SK-N-SH (cell line): Measurements from ENCODE around the gene TUFM. TPM values are rescaled to one million over a fixed set of nuclear protein-coding genes. Genes with fewer than 3 reads are reported as not detected.

ENCODE experiments used
- CTCF ChIA-PET: fragments of 300-600, 350-600 bp; formaldehyde crosslinking; extraction: SDS; loops from one replicate; lab custom pipeline; 2021; lab: Yijun Ruan, JAX
- POLR2A ChIA-PET: fragments of 350-600 bp; sonication (Branson Sonifier 250); formaldehyde crosslinking; extraction: SDS; loops from one replicate; lab custom pipeline; 2020; ENCODE audit warnings: antibody characterized with exemption, inconsistent platforms; lab: Yijun Ruan, JAX
- DNase-seq: peaks from one replicate; pipeline ENCODE4 v3.0.0; 2012
- H2AFZ ChIP-seq: fragments of 200-600 bp; sonication (generic); 2 replicates; pipeline ENCODE4 v1.8.1; 2016; ENCODE audit warnings: antibody characterized with exemption, mild to moderate bottlenecking, low read depth
- H3F3A ChIP-seq: fragments of 200-600 bp; sonication (generic); replicated peaks from 2 replicates; pipeline ENCODE3; 2016; ENCODE audit warnings: antibody characterized with exemption, mild to moderate bottlenecking; ENCODE audit not compliant: insufficient read depth
- H3K27ac ChIP-seq, 2 experiments: fragments of 200-500 bp in 1 of 2; fragments of 200-600 bp in 1 of 2; sonication (Bioruptor generic) in 1 of 2; sonication (generic), shearing (Covaris generic) in 1 of 2; 2 replicates each; pipeline versions ENCODE4 v1.5.1 to v1.6.1; 2014 to 2016; ENCODE audit warnings: low read depth in 2 of 2, inconsistent platforms in 1 of 2, low read length in 1 of 2, mild to moderate bottlenecking in 1 of 2, mixed read lengths in 1 of 2
- H3K27me3 ChIP-seq: fragments of 200-600 bp; sonication (generic), shearing (Covaris generic); 2 replicates; pipeline ENCODE4 v1.6.1; 2016; ENCODE audit warnings: mixed run types; ENCODE audit not compliant: insufficient read depth
- H3K36me3 ChIP-seq, 2 experiments: fragments of 200-500 bp in 1 of 2; fragments of 200-600 bp in 1 of 2; sonication (Bioruptor generic) in 1 of 2; sonication (generic) in 1 of 2; replicated peaks in 1 of 2; 2 replicates each; pipeline versions ENCODE3 to v1.5.1; 2014 to 2016; ENCODE audit warnings: low read length in 1 of 2, mild to moderate bottlenecking in 1 of 2; ENCODE audit not compliant: insufficient read depth in 2 of 2, control insufficient read depth in 1 of 2
- H3K4me1 ChIP-seq, 2 experiments: fragments of 200-500 bp in 1 of 2; fragments of 200-600 bp in 1 of 2; sonication (Bioruptor generic) in 1 of 2; sonication (generic), shearing (Covaris generic) in 1 of 2; 2 replicates each; pipeline versions ENCODE4 v1.5.1 to v1.6.1; 2014 to 2016; ENCODE audit warnings: low read depth in 1 of 2, low read length in 1 of 2, mixed run types in 1 of 2; ENCODE audit not compliant: insufficient read depth in 2 of 2, control insufficient read depth in 1 of 2
- H3K4me2 ChIP-seq: fragments of 200-600 bp; sonication (generic), shearing (Covaris generic); 2 replicates; pipeline ENCODE4 v1.6.1; 2017; ENCODE audit warnings: mixed run types
- H3K4me3 ChIP-seq, 2 experiments: fragments of 200-500 bp in 1 of 2; fragments of 200-600 bp in 1 of 2; sonication (Bioruptor generic) in 1 of 2; sonication (generic), shearing (Covaris generic) in 1 of 2; 2 replicates each; pipeline versions ENCODE4 v1.5.1 to v1.8.1; 2014 to 2016; ENCODE audit warnings: low read depth in 2 of 2, inconsistent platforms in 1 of 2, low read length in 1 of 2, mild to moderate bottlenecking in 1 of 2, mixed read lengths in 1 of 2, moderate library complexity in 1 of 2
- H3K79me2 ChIP-seq: fragments of 200-600 bp; sonication (generic); 2 replicates; pipeline ENCODE4 v1.8.1; 2017; ENCODE audit warnings: mild to moderate bottlenecking; ENCODE audit not compliant: insufficient read depth
- H3K9ac ChIP-seq: fragments of 200-600 bp; sonication (generic); 2 replicates; pipeline ENCODE4 v1.6.1; 2017; ENCODE audit warnings: mixed run types
- H3K9me2 ChIP-seq: fragments of 200-600 bp; sonication (generic); 2 replicates; pipeline ENCODE4 v1.6.1; 2017; ENCODE audit warnings: mixed run types
- H3K9me3 ChIP-seq: fragments of 200-600 bp; sonication (generic); 2 replicates; pipeline ENCODE4 v1.6.1; 2017; ENCODE audit warnings: mixed run types, mild to moderate bottlenecking, moderate library complexity
- H4K20me1 ChIP-seq: fragments of 200-600 bp; sonication (generic); 2 replicates; pipeline ENCODE4 v1.6.1; 2017; ENCODE audit warnings: mild to moderate bottlenecking, mixed run types; ENCODE audit not compliant: insufficient read depth
- FOXM1 ChIP-seq: IDR thresholded peaks from 2 replicates; pipeline ENCODE4 v1.4.0; 2012; ENCODE audit warnings: low read depth, mild to moderate bottlenecking
- GABPA ChIP-seq: IDR thresholded peaks from 2 replicates; pipeline ENCODE4 v1.4.0; 2012; ENCODE audit warnings: low read depth, mild to moderate bottlenecking
- GATA2 ChIP-seq: sonication (generic); formaldehyde crosslinking; IDR thresholded peaks from 2 replicates; pipeline ENCODE4 v1.5.0; 2020; ENCODE audit warnings: mild to moderate bottlenecking, missing genetic modification reagents
- MXI1 ChIP-seq: IDR thresholded peaks from 2 replicates; pipeline ENCODE4 v1.6.1; 2012; ENCODE audit warnings: mild to moderate bottlenecking, low read depth, low read length, improper control_type of control experiment
- NFIC ChIP-seq: IDR thresholded peaks from 2 replicates; pipeline ENCODE4 v1.4.0; 2012; ENCODE audit warnings: borderline replicate concordance
- NRF1 ChIP-seq: IDR thresholded peaks from 2 replicates; pipeline ENCODE4 v1.6.1; 2012; ENCODE audit warnings: low read depth, mild to moderate bottlenecking, low read length
- SIN3A ChIP-seq: IDR thresholded peaks from 2 replicates; pipeline ENCODE4 v1.6.1; 2012; ENCODE audit warnings: low read depth, mild to moderate bottlenecking, low read length, moderate library complexity, borderline replicate concordance
- TCF12 ChIP-seq: IDR thresholded peaks from 2 replicates; pipeline ENCODE4 v1.4.0; 2012
- USF2 ChIP-seq: fragments of 150-350 bp; IDR thresholded peaks from 2 replicates; pipeline ENCODE4 v1.6.1; 2017; ENCODE audit warnings: antibody characterized with exemption, low read length, low read depth, borderline replicate concordance
- WGBS: methylation state at CpG from one replicate; pipeline ENCODE4 v1.1.6; 2017; ENCODE audit warnings: low lambda C conversion rate; 5-methylcytosine and 5-hydroxymethylcytosine counted together
- polyA plus RNA-seq, 3 experiments: library from polyadenylated mRNA; depleted of rRNA; stranded (reverse); fragments of >200 nt; gene quantifications; 2 replicates each; pipeline ENCODE4 v1.2.3, GENCODE V29; 2012

TUFM gene
- polyA plus RNA-seq, 1 of the 3 experiments (the other 2 are of a cell fraction) = 358 TPM

GRCh38 chr16:28865001-28865688 is 19.0 kb upstream of the TUFM start:
- H2AFZ ChIP-seq = no peak overlapping the region
- CTCF ChIA-PET = interaction anchor here (0.6 to 5.2 kb wide), 6 partner anchors 9 to 80 kb away, joined by 3 to 35 read pairs (median 4); partner anchors contain the start of gene TUFM
- no peaks in the 10 kb centered on the region for H3K9me3 ChIP-seq
- peak overlapping the region; percentile 87 to 94 for H3K4me3 ChIP-seq
- TF ChIP-seq NFIC = no peak
- no peak for TF ChIP-seq SIN3A
- no peak for TF ChIP-seq FOXM1
- TF ChIP-seq TCF12 = no peak
- no peak for TF ChIP-seq USF2
- no peak for TF ChIP-seq NRF1
- no peak for TF ChIP-seq GATA2 (CRISPR knock-in tag)
- no peaks in the 10 kb centered on the region for H3F3A ChIP-seq
- peak overlapping the region; percentile 93 for H3K9ac ChIP-seq
- peaks cover 12 to 25% of the 10 kb centered on the region in 2 experiments for H3K36me3 ChIP-seq
- POLR2A ChIA-PET = interaction anchor here (0.9 to 4.3 kb wide), 3 partner anchors 15 to 41 kb away, joined by 3 to 57 read pairs (median 5); partner anchors contain the start of gene TUFM
- H4K20me1 ChIP-seq = 0 out of 2 replicates have a peak, but pooled peaks cover 5% of the 10 kb centered on the region
- no peaks in the 10 kb centered on the region for H3K27me3 ChIP-seq
- H3K4me1 ChIP-seq = peaks cover 13 to 14% of the 10 kb centered on the region in 2 experiments; a peak in 3 of 4 replicates
- H3K9me2 ChIP-seq = no peaks in the 10 kb centered on the region
- H3K4me2 ChIP-seq = peak overlapping the region; percentile 100
- H3K27ac ChIP-seq = no peak overlapping the region; a peak in 1 of 4 replicates
- 81% methylated on average over 12 of the region's 12 CpGs for WGBS
- no peak for DNase-seq
- H3K79me2 ChIP-seq = peaks cover 54% of the 10 kb centered on the region

GRCh38 chr16:28863929-28864793 is 18.0 kb upstream of the TUFM start:
- H3K27me3 ChIP-seq = no peaks in the 10 kb centered on the region
- H3K79me2 ChIP-seq = peaks cover 54% of the 10 kb centered on the region
- peak overlapping the region; percentile 87 to 94 for H3K4me3 ChIP-seq
- peaks cover 13 to 14% of the 10 kb centered on the region in 2 experiments; a peak in 3 of 4 replicates for H3K4me1 ChIP-seq
- POLR2A ChIA-PET = interaction anchor here (1.0 to 4.3 kb wide), 7 partner anchors 16 to 86 kb away, joined by 3 to 57 read pairs (median 7); partner anchors contain the start of genes ATXN2L, NFATC2IP and TUFM
- H4K20me1 ChIP-seq = 0 out of 2 replicates have a peak, but pooled peaks cover 5% of the 10 kb centered on the region
- peak overlapping the region; percentile 100 for H3K4me2 ChIP-seq
- peaks cover 3% of the 10 kb centered on the region for H3F3A ChIP-seq
- peak overlapping the region; percentile 93; the same call in 1 of the 2 replicates for H2AFZ ChIP-seq
- H3K9me3 ChIP-seq = no peaks in the 10 kb centered on the region
- WGBS = 3% methylated on average over 16 of the region's 42 CpGs
- TF ChIP-seq GABPA (peak; percentile 71), NFIC (no peak), MXI1 (0 out of 2 replicates have a peak, but pooled peaks have one; percentile 11)
- TF ChIP-seq, all 33 proteins: peak for 2
- Histone ChIP-seq H3K36me3 (peaks cover 8 to 15% of the 10 kb centered on the region in 2 experiments), H3K27ac (peak overlapping the region; percentile 97 to 98), H3K9me2 (no peaks in the 10 kb centered on the region), H3K9ac (peak overlapping the region; percentile 93)
- CTCF ChIA-PET = interaction anchor here (1.0 to 5.2 kb wide), 7 partner anchors 9 to 81 kb away, joined by 3 to 35 read pairs (median 6); partner anchors contain the start of gene TUFM
- peak; percentile 60 for DNase-seq
